Panc1 (cell line): ENCODE measurements around the gene DIP2C.

ENCODE experiments used
- POLR2AphosphoS5 ChIP-seq: IDR thresholded peaks from 2 replicates; pipeline ENCODE4 v1.6.1; 2012; ENCODE audit warnings: mild to moderate bottlenecking, low read depth, low read length, moderate library complexity
- SIN3A ChIP-seq: IDR thresholded peaks from 2 replicates; pipeline ENCODE4 v1.6.1; 2012; ENCODE audit warnings: low read depth, mild to moderate bottlenecking, low read length, moderate library complexity, borderline replicate concordance; ENCODE audit not compliant: insufficient read depth

DNA sequence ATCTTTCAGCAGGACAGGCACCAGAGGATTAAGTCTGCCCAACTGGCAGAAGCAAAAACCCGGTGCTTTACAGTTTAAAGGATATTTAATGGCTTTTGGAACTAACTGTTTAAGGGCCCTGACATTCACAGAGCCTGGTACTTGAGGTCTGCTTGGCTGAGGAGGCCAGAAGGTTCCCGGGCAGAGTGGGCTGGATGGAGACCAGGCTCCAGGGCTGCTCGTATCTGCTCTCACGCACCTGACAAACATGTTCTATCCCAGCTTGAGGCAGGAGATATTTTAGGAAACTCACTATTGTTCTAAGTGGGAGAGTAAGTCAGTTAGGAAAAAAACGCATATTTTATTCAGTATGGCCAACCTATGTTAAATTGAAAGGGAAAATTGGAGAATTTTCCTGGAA is 410.8 kb downstream of the DIP2C start:
- no peak for TF ChIP-seq POLR2AphosphoS5
- no peak for TF ChIP-seq SIN3A
